ENCODE data around the gene UST. TPM values are rescaled to one million over a fixed set of nuclear protein-coding genes. Genes with fewer than 3 reads are reported as not detected.

UST gene
- total and polyA plus RNA-seq, 2 of the 8 experiments (the other 6 are each of a cell fraction or from before 2014, with no cell fraction given): 13.5 to 34.5 TPM

GRCh38 chr6:148845464-148845863 lies 98.6 kb downstream of the UST start:
- H3K18ac ChIP-seq (ENCODE audit: extremely low read depth, low read length): no peak overlapping the region
- 89% methylated on average over 1 of the region's 1 CpG; no CpG with 5 or more reads in 1 of the 2 experiments for WGBS, 2 experiments (ENCODE audit: extremely low coverage in 1 of 2, insufficient coverage in 1 of 2, insufficient read length in 1 of 2, insufficient replicate concordance in 2 of 2, low coverage in 1 of 2, low lambda C conversion rate in 2 of 2, missing lambda C conversion rate in 1 of 2)
- H2BK12ac ChIP-seq (ENCODE audit: low read depth, low read length): no peak overlapping the region
- no peak overlapping the region for H3K4me2 ChIP-seq (ENCODE audit: insufficient read depth in 1 of 2, low read depth in 2 of 2, low read length in 2 of 2)
- H3K14ac ChIP-seq (ENCODE audit: insufficient read length): no peak overlapping the region
- ChIA-PET POLR2A (ENCODE audit: partially characterized antibody) (no interaction called here), CTCF (ENCODE audit: partially characterized antibody) (no interaction called here)
- H3K56ac ChIP-seq (replicated peaks; ENCODE audit: insufficient read length, low read depth, low read length): no peak overlapping the region
- H3K27ac ChIP-seq (ENCODE audit: low read depth, low read length): no peak overlapping the region
- H3K9me3 ChIP-seq (ENCODE audit: insufficient read depth in 2 of 2, low read depth in 1 of 2, low read length in 1 of 2): no peaks in the 10 kb centered on the region
- no peak overlapping the region for H3K4ac ChIP-seq (replicated peaks; ENCODE audit: insufficient read length, low read depth, low read length)
- peaks cover 2 to 8% of the 10 kb centered on the region in 2 experiments for H4K20me1 ChIP-seq (replicated peaks in 1 of 2; ENCODE audit: control insufficient read depth in 1 of 2, insufficient read depth in 2 of 2, low read length in 2 of 2)
- peaks cover 0 to 6% (median 3%) of the 10 kb centered on the region in 4 experiments; a peak in 4 of 7 replicates for H3K4me1 ChIP-seq (replicated peaks in 1 of 4; ENCODE audit: control insufficient read depth in 3 of 4, insufficient read depth in 4 of 4, low read length in 3 of 4)
- no peak overlapping the region for H3K9ac ChIP-seq (replicated peaks in 1 of 4; ENCODE audit: extremely low read depth in 1 of 4, low read depth in 3 of 4, low read length in 3 of 4)
- no peaks in the 10 kb centered on the region for H3K36me3 ChIP-seq (ENCODE audit: control insufficient read depth in 2 of 4, insufficient read depth in 4 of 4, low read length in 3 of 4)
- FAIRE-seq (no peak), DNase-seq (ENCODE audit: low read depth in 1 of 2, low spot score in 2 of 2) (no peak)
- peaks cover 3% of the 10 kb centered on the region for H3K79me1 ChIP-seq (ENCODE audit: low read depth, low read length)
- no peak overlapping the region for H2BK120ac ChIP-seq (replicated peaks; ENCODE audit: low read depth, low read length)
- H3K27me3 ChIP-seq (replicated peaks in 1 of 4; ENCODE audit: control insufficient read depth in 3 of 4, extremely low read depth in 1 of 4, insufficient read depth in 3 of 4, low read length in 3 of 4): no peaks in the 10 kb centered on the region
- no peak overlapping the region for H2AFZ ChIP-seq (ENCODE audit: low read length)
- no peak overlapping the region for H2BK20ac ChIP-seq (ENCODE audit: low read length)
- H4K91ac ChIP-seq (replicated peaks; ENCODE audit: insufficient read length, low read length): no peak overlapping the region
- no peaks in the 10 kb centered on the region for H3K23me2 ChIP-seq (ENCODE audit: low read depth, low read length)
- TF ChIP-seq GABPA (IDR thresholded peaks at IDR 0.05; ENCODE audit: borderline replicate concordance, insufficient read depth, low read length) (no peak), ATF2 (IDR thresholded peaks at IDR 0.05; ENCODE audit: low read length) (no peak), BRCA1 (IDR thresholded peaks at IDR 0.05; ENCODE audit: low read depth, low read length) (no peak), SRF (IDR thresholded peaks at IDR 0.05; ENCODE audit: low read depth, low read length) (no peak), TAF7 (optimal IDR thresholded peaks at IDR 0.05; ENCODE audit: borderline replicate concordance, low read depth, low read length) (no peak), RXRA (IDR thresholded peaks at IDR 0.05; ENCODE audit: insufficient read depth, low read depth, low read length) (no peak)
- H3K23ac ChIP-seq (ENCODE audit: insufficient read length): no peak overlapping the region
- H4K5ac ChIP-seq (ENCODE audit: insufficient read length, low read depth, low read length): no peak overlapping the region
- H2AK5ac ChIP-seq (ENCODE audit: low read depth, low read length): no peak overlapping the region
- H3K79me2 ChIP-seq (ENCODE audit: control insufficient read depth in 1 of 2, insufficient read depth in 2 of 2, low read length in 2 of 2): peaks cover 6 to 88% of the 10 kb centered on the region in 2 experiments; a peak in 3 of 4 replicates
- H3K4me3 ChIP-seq (ENCODE audit: extremely low read depth in 1 of 4, insufficient read depth in 2 of 4, low read depth in 3 of 4, low read length in 4 of 4): no peak overlapping the region
- H4K8ac ChIP-seq (ENCODE audit: extremely low read depth, insufficient read depth, low read length): no peak overlapping the region
- H2BK5ac ChIP-seq (ENCODE audit: low read depth, low read length): no peak overlapping the region
- no peak overlapping the region for H2BK15ac ChIP-seq (ENCODE audit: low read length)

Measured in H1 (cell line).